RPMI7951 (cell line): ENCODE results near the gene HHLA2. TPM values are rescaled to one million over a fixed set of nuclear protein-coding genes. Genes with fewer than 3 reads are reported as not detected.

Source experiments
- total RNA-seq: library from RNA; depleted of rRNA; stranded (reverse); fragments of >200 nt; shearing (Covaris generic); gene quantifications from 2 replicates; pipeline ENCODE4 v1.2.3, GENCODE V29; 2014; rRNA removed

The HHLA2 gene
- total RNA-seq, 1 experiment from 2014 or later: not detected

Other genes with a start within 250 kb of the HHLA2 start
- gene CD47, start 205.5 kb upstream of the HHLA2 start, total RNA-seq: 93.7 and 111 TPM in 2 replicates
- gene IFT57, start 74.1 kb upstream of the HHLA2 start, total RNA-seq: 64.8 and 68.0 TPM in 2 replicates
- gene MYH15, start 214.0 kb downstream of the HHLA2 start, total RNA-seq: 0.20 and 0.24 TPM in 2 replicates